GM21619 (cell line): ENCODE results near the gene EXOC6B.

Experiments
- ATAC-seq: cut with Tn5 transposase; IDR thresholded peaks from one replicate; pipeline ENCODE4 v1.9.1; 2021; ENCODE audit not compliant: unreplicated experiment

EXOC6B gene

DNA sequence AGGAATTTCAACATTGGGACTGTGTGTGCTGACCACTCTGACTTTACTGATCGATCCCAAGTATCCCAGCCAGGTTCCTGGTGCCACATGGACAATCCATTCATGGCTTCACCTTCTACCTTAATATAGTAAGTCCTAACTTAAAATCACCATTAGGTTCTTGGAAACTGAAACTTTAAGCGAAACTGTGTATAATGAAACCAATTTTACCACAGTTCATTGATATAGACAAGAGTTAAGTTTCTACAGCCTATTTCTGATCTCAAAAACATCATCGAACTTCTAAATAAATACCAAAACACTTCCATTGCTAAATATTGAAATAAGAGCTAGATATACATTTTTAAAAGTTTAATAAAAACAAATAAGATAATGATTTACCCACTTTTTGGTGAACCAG, 4.4 kb upstream of the EXOC6B start:
- no peak for ATAC-seq

DNA sequence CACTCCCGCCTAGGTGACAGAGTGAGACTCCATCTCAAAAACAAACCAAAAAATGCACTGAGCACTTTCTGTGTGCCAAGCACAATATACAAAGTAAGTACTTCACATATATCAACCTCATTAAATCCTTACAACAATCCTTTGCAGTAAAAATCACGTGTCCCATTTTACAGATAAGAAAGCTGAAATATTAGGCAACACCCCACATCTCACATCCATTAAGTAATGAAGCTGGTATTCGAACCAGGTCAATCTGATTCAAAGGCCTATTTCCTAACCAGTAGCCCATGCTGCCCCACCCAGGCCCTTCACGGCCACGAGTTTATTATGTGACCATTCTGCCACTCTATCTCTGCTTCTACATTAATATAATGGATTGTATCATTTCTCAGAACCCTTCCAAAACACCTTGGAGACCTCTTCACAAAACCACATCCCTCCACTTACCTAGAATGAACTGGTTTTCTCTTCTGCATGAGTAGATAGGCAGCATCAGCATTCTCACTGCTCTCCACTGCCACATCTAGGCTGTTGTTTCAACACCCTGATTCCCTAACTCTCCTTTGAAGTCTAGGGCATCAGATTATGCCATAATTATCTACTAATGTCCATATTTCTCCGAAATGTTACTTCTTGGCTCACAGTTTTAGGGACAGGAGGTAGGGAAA, 3.1 kb upstream of the EXOC6B start:
- ATAC-seq, result no peak

DNA sequence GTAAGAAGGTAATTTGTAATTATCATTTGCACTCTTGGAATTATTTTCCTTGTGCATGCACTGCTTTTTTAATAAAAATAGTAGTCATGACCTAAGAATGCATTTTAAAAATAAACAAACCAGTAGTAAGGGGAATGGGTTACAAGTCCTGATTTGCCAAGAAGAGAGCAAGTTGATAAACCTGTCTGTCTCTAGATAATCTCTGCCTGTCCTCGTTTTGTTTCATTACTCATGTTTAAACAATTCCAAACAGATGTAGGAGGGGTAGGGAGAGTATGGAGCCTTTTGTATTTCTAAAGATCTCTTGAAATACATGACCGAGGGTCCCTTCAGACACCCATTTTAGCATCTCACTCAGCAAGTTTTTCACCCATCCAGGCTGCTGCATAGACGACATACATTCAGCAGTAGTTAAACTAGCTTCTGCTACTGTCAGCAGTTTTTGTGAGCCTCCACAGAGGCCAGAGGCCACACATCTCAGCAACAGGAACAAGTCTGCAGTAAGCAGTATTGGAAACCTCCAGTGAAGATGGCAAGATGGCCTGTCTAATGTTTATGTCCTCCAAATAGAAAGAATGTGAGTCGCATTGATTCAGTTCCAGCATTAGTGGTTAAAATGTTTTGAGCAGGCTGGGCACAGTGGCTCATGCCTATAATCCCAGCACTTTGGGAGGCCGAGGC, 2.3 kb upstream of the EXOC6B start:
- ATAC-seq, result no peak

DNA sequence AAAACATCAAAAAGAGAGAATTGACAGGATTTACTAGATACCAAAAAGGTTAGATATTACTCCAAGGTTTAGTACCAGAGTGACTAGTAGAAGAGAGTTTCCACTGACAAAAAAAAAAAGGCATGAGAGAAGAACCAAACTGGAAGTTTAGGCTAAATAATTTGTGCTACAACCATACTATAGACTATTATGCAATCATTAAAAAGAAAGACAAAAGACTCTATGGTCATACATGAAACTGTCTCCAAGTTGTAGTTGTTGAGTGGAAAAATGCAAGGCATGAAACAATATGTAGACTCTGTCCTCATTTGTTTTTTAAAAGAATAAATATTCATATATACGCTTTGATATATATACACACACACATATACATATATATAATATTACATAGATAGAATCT, 1.7 kb upstream of the EXOC6B start:
- no peak for ATAC-seq

DNA sequence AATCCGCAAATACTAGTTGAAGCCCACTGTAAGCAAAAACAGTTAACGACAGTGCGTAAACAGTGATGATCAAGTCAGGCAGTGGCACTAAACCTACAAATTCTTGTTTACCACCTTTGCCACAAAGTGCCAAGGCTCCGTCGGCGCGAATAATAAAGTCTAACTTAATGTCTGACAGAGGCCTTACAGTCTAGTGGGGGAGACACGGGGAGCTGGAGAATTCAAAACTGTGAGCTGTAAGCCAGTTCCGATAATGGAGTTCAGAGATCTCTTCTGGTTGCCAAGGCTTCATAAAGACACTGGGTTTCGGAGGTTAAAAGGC, 284 bp upstream of the EXOC6B start:
- ATAC-seq, result no peak

DNA sequence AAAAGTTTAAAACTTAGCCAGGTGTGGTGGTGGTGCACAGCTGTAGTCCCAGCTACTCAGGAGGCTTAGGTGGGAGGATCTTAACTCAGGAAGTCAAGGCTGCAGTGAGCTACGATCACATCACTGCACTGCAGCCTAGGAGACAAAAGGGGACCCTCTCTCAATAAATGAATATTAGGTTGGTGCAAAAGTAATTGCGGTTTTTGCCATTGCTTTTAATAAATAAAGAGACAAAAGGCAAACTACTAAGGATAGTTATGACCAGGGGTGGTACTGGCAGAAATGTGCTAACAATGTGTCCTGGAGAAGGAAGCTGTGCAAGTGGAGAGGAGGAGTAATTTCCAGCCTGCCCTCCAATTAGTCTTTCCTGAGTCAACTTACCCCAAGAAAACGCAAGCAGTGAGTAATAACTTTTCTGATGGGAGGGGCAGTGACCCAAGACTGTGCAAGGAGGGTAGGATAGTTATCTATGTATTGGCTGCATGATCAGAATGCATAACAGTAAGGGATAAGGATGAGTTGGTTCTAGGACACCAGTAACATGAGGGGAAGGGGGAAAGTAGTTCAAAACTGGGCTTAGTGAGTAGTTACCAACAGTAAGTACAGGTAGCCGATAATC, 1.5 kb downstream of the EXOC6B start:
- no peak for ATAC-seq

DNA sequence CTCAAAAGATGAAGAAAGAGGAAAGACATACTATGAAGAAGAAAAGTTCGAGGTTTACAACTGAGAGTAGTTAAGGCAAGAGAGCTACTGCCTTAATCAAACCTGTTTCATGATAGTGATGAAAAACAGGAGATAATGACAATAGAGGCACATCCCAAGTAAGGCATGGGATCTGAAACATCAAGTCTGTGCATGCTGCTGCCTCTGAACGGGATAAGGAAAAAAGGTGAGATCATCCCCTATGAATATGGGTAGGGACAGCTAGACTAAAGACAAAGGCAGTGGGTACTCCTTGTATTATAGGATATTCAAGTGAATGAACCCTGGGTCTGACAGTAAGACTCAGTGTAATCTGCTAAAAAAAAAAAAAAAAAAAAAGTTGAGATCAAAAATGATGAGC, 3.0 kb downstream of the EXOC6B start:
- ATAC-seq, result no peak

DNA sequence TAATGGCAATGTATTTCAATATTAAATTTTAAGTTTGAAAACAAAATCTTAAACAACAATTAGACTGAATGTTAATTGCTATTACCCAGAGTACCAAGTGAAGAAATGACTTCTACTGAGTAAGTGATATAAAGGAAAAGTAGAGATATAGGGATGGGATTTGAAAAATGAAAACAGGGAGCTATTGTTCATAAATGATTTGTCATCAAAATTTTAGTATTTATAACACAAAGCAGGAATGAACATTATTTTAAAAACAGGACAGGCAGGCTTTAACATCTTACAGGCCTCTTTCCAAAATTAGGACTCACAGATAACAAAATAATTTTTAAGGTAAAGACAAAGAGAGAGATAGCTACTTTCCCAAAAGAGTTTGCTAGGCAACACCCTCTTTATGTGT, 3.9 kb downstream of the EXOC6B start:
- no peak for ATAC-seq

DNA sequence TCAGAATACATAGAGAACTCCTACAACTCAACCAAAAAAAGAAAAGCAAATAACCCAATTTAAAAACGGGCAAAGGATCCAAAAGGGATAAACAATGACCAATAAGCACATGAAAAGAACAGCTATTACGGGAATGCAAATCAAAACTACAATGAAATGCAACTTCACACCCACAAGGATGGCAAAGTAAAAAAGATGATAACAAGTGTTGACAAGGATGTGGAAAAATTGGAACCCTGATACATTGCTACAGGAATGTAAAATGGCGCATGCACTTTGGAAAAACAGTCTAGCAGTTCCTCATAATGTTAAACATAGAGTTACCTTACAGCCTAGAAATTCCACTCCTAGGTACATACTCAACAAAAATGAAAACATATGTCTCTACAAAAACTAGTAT, 4.7 kb downstream of the EXOC6B start:
- no peak for ATAC-seq

DNA sequence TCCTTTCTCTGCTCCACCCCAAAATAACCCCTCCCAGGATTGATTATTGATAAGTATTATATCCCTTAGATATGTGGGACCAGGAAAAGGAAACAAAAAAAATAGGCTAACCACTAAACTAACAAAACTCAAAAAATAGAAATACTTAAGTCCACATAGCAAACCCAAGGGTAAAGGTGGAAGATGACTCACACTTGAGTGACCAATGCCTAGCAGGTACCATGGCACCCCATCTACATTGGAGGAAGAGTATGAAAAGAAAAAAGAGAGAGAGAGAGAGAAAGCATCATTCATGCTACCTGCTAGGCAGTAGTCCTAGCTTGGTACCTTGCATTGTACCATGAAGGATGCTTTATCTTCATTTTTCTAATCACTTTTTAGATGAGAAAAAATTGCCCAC, 6.3 kb downstream of the EXOC6B start:
- ATAC-seq, result no peak

DNA sequence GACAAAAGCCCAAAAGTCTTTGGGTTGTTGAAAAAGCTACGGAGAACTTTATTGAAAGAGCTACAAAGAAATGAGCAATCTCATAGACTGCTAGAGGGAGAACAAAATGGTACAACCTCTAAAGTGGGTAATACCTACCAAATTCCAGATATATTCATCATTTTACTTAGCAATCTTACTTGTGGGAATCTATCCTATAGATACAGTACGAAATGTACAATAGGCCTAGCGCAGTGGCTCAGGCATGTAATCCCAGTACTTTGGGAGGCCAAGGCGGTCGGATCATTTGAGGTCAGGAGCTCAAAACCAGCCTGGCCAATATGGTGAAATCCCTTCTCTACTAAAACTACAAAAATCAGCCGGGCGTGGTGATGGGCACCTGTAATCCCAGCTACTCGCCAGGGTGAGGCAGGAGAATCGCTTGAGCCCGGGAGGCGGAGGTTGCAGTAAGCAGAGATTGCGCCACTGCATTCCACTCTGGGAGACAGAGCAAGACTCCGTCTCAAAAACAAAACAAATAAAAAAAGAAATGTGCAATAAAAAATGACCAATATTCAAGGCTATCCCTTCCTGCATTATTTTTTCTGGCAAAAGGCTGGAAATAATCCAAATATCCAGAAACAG, 10.1 kb downstream of the EXOC6B start:
- no peak for ATAC-seq

DNA sequence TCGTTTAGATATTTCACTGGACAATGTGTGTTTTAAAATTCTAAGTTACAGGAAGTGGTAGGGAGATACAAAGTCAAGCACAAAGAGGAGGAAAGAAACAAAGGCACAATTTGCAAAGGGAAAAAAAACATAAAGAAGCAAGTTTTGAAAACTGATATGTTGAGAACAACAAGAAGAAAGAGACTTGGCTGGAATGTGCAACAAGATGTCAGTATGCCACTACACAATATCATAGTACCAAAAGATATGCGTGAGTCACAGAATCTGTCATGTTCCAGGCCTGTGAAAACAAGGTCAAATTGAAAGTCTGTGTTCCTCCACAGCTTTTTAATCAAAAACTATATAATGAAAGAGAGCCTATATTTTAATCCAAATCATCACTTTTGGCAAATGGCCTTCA, 12.0 kb downstream of the EXOC6B start:
- ATAC-seq, result no peak

DNA sequence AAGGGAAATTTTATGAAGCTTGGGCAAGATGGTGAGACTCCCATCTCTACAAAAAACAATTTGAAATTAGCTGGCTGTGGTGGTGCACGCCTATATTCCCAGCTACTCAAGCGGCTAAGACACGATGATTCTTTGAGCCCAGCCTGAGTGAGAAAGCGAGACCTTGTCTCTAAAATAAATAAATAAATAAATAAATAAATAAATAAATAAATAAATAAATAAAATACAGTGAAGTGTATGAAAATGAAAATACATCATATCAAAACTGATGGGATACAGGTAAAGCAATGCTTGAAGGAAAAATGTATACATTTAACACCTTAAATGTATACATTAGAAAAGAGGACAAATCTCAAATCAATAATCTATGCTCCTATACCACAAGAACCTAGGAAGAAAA, 15.7 kb downstream of the EXOC6B start:
- ATAC-seq, result no peak

DNA sequence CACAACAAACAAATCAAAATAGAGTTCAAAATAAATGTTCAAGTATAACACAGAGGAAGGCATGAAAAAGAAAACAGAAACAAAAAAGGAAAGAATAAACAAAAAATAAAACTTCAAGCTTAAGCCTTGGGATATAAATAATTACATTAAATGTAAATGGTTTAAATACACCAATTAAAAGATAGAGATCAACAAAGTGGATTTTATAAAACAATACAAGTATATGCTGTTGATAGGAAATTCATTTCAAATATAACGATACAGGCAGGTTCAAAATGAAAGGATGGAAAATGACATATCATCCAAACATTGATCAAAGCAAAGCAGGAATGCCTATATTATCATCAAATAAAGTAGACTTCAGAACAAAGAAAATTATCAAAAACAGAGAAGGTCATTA, 16.7 kb downstream of the EXOC6B start:
- ATAC-seq, result no peak

DNA sequence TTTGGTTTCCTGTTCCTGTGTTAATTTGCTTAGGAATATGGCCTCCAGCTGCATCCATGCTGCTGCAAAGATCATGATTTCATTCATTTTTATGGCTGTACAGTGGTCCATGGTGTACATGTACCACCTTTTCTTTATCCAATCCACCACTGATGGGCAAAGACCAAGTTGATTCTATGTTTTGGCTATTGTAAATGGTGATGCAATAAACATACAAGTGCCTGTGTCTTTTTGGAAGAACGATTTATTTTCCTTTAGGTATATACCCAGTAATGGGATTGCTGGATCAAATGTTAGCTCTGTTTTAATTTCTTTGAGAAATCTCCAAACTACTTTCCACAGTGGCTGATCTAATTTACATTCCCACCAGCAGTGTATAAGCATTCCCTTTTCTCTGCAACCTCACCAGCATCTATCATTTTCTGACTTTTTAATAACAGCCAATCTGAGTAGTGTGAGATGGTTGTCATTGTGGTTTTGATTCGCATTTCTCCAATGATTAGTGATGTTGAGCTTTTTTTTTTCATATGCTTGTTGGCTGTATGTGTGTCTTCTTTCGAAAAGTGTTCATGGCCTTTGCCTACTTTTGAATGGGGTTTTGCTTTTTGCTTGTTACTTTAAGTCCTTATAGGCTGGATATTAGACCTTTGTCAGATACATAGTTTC, 19.4 kb downstream of the EXOC6B start:
- ATAC-seq, result no peak

DNA sequence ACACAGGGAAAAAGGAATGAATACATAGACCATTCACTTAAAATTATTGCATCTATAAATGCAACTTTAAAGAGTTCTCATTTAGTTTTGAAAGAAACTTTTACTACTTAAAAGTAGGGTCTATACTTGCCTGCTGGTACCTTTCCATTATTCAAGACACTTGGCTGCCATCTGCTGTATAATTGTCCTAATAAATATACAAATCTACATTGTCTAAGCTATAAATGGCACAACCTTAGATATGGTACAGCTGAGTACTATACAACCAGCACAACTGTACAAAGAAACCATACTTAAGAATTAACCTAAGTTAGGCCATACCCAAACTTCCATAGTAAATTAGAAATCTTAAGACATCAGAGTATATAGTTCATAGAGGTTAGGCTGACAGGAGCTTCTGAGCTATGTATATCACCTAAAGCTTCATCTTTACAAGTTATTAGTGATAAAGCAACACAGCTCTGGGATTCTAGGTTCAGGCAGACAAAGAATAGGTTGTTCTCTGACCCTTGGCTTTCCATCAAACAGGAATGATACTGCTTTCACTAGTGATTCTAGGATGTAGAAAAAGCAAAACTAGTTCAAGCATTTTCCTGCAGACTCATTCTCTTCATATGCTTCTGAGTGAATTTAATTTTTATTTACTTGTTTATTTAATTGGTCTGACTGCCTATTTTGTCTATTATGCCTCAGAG, 22.1 kb downstream of the EXOC6B start:
- no peak for ATAC-seq

DNA sequence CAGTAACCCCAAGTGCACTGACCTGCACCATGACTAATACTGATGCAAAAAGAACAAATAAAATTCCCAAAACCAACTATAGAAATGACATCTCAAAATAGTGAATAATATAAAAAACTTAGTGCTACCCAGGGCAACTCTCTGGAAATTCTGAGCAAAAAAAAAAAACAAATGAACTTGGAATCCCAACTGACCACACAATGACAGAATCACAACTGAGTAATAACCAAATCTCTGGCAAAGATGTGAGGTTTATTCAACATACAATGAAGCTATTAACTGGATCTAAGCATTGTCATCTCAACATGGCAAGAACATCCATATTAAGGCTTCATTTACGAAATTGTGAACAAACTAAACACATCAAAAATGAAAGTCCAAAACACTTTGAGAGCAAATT, 22.7 kb downstream of the EXOC6B start:
- ATAC-seq, result no peak

DNA sequence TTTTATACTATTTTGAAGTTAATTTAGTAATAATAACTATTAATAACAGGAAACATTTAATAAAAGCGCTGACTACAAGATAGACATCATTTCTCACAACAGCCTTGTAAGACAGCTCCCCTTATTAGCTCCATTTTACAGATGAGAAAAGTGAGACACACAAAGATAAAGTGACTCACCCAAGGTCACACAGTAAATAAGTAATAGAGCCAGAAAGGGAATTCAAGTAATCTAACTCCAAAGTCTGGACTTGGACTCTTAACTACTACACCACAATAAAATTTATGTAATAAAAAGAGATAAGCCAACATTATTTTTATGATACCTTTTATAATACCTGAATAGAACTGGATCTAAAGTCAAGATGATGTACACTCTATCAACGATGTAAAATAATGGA, 25.3 kb downstream of the EXOC6B start:
- no peak for ATAC-seq

DNA sequence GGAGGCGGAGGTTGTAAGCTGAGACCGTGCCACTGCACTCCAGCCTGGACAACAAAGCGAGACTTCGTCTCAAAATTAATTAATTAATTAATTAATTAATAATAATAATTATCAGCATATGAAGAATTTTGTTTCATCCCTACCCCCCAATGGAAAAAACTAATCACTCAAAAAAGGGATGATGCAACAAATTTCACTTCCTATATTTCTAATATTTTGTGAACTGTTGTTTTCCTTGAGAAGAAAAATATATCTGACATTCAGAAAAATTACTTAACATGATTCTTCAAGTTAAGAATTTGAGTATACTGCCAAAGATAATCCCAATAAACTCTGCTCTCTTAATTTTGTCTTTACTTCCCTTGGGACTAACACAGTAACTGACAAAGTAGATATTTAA, 28.1 kb downstream of the EXOC6B start:
- no peak for ATAC-seq

DNA sequence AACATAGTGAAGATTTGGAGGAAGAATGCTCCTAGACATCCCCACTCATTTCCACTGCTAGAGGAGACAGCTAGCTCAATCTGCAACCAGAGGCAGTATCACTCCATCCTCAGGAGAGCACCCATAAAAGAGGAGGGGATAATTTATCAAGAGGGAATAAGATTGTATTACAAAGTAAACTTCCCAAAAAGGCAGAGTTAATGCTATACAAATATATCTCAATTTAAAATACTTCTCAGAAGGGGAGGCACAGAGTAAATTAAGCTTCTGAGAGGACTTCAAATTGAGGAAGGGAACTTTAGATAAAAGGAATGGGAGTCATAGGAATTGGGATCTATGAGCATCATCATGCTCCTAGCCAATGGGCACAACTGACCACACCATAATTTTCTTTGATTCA, 29.1 kb downstream of the EXOC6B start:
- ATAC-seq, result no peak

DNA sequence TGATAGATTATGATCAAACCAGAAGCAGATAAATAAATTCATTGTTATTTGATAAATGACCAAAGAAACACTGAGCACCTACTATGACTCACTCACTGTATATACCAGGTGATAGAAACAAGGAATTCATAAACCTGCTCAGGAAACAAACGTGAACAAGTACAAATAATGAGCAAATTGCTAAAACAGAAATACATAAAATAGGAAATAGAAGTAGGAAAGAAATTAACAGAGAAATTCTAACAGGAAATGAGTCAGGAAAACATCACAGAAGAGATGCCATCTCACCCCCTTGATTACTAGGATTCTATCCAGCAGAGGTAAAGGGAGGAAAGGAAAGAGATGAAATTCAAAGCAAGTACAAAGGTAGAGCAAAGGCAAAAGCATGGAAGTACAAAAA, 31.3 kb downstream of the EXOC6B start:
- ATAC-seq, result no peak
